HK-2 (cell line): ENCODE data around the gene CLSTN3.
A peak's percentile ranks its signal among the peaks of the same experiment; 100 is the strongest.

Experiments used
- DNase-seq: peaks from one replicate; pipeline ENCODE4 v3.0.0-alpha.2; 2018; ENCODE audit not compliant: unreplicated experiment

Gene CLSTN3

DNA sequence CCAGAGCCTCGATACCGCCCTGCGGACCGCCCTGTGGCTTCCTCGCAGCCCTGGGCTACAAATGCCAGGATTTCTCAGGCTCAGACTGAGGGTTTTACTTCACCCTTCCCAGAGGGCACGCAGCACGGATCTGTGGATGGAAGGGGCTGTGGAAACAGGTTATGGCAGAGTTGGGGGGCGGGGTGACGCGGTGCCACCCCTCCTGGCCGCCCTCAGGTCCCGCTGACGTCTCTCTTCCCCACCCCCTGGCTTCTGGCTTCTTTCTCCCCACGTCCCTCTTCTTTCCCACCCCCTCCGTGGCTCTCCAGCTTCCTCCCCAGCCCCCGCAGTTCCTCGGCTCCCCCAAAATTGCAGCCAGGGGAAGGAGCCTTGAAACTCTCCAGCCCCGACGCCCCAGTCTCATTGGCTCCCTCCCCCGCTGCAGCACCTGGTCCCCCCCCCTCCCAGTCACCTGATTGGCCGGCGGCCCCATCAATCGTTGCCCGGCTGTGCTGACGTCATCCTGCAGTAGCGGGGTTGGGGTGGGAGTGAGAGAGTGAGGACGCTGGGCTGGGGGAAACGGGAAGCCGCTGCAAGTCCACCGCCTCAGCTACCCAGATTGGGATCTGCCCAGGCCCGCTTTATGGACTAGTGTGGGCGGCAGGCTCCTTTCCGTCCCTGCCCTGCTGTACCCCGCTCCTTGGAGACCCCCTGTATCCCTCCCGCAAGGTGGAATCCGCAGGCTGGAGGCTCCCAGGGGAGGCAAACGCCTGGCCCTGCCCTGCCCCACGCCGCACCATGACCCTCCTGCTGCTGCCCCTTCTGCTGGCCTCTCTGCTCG is at the start of gene CLSTN3:
Gene CLSTN3, plus strand, starts transcription at position 500 of the 820 bp plus-strand sequence. Its CDS starts 278 bp downstream, at position 778.
- DNase-seq: peak; percentile 88

DNA sequence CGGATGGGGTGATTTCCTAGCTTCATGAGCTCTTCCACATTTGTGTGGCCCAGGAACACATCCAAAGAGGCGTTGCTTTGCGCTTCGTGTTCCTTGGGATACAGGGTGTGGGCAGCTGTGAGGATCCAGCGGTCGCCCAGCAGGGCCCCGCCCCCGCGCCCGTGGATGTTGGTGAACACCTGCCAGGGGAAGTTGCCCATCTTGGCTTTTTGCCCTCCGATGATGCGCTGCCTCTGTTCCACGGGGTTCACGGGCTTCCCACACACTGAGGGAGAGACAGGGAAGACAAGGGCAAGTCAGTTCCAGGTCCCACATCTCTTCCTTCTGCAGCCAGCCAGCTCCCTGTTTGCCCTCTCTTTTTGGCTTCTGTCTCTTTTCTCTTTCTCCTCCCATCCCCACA is 49.1 kb upstream of the CLSTN3 start:
- no peak for DNase-seq

DNA sequence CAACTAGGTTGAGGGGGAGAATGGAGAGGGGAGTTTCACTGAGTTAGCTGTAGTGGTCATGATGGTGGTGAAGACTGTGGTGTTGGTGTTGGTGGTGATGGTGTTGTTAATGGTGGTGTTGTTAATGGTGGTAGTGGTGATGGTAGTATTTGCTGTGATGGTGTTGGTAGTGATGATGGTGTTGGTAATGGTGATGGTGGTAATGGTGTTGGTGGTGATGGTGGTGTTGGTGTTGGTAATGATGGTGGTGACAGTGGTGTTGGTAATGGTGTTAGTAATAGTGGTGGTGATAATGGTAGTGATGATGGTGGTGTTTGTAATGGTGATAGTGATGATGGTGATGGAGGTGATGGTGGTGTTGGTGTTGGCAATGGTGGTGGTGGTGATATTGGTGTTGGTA is 47.0 kb upstream of the CLSTN3 start:
- DNase-seq: no peak

DNA sequence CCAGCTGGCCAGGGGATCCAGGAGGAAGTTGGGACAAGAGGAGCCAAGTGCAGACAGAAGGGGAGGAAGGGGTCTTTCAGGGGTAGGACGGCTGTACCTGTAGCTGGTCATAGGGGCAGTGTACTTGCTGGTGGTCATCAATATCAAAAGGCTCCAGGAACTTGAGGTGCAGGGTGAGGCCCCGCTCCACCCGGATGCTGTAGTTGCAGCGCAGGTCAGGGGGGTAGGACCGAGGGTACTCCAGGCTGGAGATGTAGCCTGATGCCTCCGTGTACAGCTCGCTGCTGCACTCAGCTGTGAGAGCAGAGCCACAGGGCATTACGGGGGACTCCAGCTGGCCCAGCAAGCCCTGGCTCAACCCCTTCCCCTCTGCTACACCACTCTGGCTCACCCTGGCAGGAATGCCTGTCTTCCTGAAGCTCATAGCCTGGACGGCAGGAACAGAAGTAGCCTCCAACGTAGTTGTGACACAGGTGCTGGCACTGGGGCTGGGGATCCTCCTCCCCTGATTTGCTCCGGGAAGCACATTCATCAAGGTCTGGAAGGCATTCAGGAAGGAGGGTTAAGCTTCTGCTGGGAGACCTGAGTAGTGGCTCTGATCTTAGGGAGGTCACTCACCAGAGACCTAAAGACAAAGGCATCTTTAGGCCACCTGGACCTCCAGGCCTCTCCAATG is 40.8 kb upstream of the CLSTN3 start:
- DNase-seq: no peak

DNA sequence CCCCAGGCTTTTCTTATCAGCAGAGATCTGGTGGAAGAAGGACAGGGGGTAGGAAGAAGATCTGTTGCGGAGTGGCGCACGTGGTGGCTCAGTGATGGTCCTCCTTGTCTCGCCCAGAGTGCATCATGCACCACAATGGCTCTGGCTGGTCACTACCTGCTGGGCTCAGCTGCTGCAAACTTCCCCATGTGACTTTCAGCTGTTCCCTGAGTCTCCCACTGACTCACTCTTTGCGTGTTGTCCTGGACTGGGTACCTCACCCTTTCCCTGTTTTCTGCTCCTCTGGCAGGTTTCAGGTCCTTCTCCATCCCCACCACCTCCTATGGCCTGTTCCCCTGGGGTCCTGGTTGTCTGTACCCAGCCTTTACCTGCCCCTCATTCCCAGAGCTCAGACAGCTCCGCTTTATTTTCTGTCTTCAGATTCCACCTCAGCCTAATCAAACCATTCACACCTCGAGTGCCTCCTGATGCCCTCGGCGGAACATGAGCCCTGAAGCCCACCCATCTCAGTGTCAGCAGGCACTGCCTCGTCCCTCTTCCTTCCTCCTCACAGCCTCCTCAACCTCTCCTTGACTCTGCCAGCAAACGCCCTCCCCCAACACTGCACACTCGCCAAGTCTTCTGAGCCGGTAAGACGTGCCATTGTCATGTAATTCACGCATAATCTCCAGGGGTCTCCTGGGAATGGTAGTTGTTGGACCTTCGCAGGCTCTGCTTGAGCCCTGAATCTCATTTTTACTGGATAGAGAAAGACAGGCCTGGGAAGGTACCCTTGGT is 39.8 kb upstream of the CLSTN3 start:
- no peak for DNase-seq

DNA sequence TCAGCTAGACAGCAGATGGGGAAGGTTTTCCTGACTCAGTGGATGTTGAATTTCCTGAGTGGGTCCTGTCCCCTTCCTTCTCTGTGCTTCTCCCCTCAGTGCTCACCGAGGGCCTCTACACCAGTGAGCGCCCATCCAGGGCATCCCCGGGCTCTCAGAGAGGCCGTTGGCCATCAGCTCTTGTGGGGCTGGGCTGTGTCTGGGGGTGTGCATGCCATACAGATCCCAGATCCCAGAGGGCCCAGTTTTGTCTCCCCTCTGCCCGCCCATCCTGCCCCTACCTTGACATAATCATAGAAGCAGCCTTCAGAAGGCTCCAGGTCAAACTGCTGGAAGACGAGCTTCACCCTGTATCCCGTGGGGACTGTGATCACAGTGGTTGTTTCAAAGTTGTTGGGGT is 39.0 kb upstream of the CLSTN3 start:
- no peak for DNase-seq

DNA sequence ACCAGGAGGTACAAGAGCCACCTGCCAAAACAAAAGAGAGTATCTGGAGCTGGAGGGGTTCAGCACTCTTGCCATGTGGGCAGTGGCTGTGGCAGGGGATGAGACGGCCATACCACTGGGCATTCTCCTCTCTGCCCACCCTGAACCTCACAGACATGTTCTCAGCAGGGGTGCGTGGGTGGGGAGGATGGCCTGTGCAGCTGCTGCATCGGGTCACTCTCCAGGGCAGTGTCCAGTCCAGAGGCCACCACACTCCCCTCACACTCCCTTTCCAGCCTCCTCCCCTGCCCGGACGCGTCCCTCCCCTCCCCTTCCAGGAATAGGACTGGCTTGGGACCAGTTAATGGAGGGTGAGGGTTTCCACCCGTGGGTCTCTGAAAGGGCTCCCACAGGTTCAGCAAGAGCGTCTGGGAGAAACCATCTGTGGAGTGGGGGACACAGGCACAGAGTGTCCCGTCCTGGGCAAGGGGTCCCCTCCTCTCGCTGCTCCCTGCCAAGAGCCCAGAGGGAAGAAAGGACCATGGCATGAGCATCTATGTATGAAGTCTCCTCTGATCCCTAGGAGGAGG is 38.4 kb upstream of the CLSTN3 start:
- DNase-seq: no peak

DNA sequence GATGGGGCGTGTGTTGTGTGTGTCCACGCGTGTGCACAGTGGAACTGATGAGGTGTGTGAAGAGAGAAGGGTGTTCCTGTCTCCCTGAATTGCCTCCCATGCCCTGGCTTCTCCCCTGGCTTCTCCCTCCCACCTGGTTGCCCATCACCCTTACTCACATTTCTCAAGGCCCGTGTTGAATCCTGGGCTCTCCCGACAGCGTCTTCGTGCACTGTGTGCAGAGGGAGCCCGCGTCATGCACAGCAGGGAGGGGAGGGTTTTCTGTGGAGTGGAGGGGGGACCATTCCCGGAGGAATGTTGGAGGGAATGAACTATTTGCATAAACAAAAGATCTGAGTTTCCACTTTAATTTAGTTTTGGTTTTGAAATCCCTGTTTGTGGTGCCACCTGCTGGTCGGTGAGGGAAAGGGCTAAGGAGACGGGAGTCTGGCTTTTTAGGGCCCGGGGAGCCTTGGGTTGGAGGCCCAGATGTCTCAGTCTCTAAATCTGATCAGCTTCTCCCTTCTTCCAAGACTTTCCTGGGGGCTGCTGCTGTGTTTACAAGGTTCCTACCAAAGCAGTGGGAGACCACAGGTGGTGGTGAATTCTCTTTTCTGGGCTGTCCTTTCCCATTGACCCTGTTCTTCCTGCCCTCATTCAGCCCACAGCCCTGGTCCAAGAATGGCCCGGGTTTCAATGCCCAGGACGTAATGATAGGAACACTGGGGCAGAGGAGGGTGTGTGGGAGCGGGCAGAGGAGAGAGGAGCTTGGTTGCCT is 37.8 kb upstream of the CLSTN3 start, which contains the start of gene C1R:
Gene C1R, minus strand, starts transcription at position 217 of the 757 bp plus-strand sequence. Its CDS starts 57 bp downstream, at position 160.
- peak; percentile 47 for DNase-seq

DNA sequence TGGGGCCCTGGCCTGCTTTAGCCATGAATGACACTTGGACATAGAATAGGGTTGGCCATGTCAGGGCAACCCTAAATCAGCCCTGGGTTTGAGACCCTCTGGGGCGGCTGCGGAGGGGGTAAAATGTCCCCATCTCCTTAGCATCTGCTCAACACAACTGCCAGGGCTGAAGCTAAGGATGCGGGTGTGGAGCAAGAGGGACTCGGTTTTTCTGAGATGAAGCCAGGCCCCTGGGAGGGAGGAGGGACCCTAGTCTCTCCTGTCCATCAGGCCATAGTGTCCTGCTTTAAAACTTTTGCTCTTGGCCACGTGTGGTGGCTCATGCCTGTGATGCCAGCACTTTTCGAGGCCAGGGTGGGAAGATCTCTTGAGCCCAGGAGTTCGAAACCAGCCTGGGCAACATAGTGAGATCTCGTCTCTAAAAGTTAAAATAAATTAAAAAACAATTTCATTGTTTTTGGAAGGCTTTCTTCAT is 37.1 kb upstream of the CLSTN3 start:
- no peak for DNase-seq

DNA sequence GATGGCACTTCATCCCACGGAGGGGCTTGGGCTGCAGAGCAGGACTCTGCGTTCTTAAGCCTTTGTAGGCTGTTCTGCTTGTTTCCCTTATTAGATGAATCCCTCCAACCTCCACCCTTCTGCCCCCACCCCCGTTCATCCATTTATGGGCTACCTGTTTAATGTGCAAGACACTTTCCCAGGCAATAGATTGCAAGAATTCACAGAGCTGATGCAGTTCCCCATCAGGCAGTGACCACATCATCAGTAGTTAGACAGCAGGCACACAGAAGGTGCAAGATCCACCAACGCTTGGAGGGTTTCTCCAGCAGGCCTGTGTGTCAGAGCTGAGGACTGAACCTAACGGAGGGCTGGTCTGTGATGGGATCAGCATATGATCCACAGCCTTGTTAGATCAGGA is 36.7 kb upstream of the CLSTN3 start:
- no peak for DNase-seq

DNA sequence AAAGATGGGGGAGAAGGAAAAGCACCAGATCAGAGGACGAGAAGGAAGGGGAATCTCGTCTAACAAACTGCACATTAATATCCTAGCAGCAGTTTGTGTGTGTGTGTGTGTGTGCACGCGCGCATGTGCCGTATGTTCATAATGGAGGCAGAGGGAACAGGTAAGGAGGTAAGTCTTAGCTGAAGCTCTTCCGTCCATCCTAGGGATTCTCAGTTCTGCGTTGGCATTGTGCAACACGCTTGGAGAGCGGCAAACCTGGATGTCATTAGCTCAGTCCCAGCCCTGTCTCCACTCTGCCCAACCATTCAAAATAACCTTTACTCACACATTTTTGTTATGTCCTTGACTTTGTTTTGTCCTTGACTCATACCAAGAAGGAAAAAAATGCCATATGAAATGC is 36.3 kb upstream of the CLSTN3 start:
- no peak for DNase-seq

DNA sequence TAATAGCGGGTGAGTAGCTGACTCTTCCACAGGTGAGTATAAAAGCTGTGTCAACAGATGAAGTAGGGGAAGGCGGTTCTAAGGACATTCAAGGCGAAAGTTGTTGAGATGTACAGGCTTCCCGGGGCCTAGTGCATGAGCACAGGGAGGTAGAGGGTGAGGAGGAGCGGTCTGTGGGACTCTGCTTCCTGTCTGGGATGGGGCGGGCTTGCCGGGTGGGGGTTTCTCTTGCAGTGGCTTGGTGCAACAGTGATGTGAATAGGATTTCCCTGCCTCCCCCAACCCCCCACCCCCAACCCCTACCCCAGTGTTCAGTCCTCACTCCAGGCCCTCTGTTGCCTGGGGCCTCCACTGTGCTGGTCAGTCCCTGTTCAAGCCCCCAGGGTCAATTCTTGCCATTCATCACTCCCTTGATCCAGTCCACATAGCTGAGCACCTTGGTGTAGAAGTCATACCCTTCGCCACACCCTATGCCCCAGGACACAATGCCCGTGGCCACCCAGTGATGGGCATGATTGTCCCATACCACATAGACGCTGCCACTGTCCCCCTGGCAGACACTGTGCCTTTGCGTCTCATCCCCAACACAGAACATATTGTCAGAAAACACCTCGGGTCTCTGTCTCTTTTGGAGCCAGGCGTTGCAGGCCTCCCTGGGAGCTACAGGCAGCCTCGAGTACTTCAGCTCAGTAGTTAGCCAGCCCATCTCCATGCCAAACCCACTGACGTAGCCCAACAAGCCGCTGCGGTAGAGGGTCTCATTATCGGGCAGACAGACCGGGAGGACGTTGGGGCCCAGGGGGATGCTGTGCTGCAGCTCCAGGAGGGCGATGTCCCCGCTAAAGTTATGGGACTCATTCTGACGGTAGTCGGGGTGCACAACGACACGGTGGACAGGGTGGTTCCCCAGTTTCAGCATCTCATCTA is 33.9 kb upstream of the CLSTN3 start:
- DNase-seq: no peak

DNA sequence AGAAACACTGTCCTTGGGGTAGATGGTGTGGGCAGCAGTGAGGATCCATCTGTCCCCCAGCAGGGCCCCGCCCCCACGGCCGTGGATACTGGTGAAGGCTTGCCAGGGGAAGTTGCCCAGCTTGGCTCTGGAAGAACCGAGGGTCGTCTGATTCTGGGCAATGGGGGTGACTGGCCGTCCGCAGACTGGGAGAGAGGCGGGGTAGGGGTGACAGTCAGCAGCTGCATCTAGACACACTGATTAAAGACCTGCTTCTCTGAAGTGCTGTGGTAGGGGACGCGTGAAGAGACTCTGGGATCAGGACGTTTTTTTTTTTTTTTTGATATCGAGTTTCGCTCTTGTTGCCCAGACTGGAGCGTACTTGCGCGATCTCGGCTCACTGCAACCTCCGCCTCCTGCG is 33.2 kb upstream of the CLSTN3 start:
- no peak for DNase-seq

DNA sequence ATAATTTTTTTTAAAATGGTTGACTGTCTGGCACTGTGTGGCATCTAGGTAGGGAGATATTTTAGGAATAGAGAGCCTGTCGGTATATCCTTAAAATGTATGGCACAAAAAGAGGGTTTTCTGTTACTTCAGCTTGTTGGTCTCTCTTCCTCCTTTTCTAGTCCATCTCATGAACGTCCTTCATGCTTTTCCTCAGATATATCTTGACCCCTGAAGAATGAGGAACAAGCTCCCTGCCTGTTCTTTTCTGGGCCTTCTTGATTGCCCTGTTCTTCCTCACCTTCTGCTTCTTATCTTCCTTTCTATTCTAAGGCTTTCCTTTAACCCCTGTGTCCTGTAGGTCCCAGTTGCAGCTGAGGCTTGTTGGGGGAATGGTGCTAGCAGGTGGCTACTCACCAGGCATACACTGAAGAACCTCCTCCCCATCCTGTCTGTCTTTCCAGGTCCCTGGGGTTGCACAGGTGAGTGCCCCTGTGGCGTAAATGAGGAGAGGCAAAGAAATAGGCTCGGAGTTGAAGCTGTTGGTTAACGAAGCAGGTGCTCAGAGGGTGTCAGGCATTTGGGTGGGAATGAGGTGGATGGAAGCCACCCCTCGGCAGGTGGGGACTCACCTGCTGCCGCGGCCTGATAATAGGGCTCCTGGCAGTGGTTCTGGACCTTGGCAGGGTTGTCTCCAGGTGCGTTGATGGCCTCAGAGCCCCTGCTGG is 30.7 kb upstream of the CLSTN3 start:
- DNase-seq: no peak

DNA sequence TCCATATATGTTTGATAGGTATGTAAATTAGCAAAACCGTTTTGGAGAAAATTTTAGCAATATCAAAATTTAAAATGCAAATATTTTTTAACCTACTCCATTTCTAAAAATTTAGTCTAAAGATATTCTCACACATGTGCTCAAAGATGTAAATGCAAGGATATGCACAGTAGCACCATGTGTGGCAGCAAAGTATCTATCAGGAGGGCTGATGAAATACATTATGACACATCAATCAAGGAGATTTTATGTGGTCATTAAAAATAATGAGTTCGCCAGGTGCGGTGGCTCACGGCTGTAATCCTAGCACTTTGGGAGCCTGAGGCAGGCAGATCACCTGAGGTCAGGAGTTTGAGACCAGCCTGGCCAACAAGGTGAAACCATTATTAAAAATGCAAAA is 29.9 kb upstream of the CLSTN3 start:
- DNase-seq: no peak

DNA sequence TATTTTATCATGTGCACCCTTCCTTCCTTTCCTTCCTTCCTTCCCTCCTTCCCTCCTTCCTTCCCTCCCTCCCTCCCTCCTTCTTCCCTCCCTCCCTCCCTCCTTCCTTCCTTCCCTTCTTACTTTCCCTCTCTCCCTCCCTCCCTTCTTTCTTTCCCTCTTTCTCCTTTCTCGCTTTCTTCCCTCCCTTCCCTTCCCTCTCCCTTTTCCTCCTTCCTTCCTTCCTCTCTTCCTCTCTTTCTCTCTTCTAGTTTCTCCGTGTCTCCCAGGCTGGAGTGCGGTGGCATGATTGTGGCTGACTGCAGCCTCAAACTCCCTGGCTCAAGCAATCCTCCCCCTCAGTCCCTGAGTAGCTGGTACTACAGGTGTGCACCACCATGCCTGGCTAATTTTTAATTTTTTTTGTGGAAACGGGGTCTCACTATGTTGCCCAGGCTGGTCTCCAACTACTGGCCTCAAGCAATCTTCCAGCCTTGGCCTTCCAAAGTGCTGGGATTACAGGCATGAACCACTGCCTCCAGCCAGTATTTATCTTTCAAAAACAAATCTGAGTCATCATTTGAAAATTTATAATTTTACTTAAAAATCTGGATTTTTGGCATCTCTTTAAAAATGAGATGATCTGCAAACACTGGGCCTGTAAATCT is 29.0 kb upstream of the CLSTN3 start:
- DNase-seq: no peak

DNA sequence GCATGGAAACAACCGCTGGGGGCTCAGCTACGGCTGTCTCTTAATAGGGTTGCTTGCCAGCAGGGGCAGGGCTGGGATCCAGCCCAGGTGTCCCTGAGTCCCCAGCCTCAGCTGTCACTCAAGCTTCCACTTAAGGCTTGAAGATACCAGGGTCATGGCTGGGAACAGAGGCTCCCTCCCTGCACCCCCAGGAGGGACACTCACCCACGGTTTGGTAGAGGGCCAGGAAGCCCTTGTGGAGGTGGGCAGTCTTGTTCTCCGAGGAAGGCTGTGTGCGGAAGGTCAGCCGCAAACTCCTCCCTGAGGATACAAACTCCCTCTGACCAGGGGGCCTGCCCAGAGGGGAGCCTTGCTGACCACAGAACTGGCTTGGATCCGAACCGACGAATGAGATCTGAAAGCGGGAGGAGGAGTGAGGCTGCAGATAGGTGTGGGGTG is 28.5 kb upstream of the CLSTN3 start:
- no peak for DNase-seq

DNA sequence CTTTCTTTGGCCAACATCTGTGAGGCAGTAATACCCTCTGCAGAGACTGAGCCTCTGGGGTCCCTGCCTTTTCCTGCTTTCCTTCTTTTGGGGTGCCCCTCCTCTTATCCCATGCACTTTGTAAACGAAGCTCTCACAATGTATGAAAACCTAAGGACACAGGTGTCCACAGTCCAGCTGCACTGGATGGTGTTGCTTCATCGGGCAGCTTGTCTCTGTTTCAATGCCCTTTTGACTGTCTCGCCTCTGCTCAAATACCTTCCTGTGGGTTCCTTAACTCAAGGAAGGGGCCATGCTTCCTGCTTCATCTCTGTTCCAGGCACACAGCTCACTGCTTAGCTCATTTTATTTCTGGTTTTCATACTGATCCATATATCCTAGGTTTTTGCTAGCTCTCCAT is 27.6 kb upstream of the CLSTN3 start:
- no peak for DNase-seq
